ENCODE data around the gene GPC6.

- TF ChIP-seq CTCF (IDR thresholded peaks at IDR 0.05; ENCODE audit: insufficient read depth, low read length) = no peak
- no peak for TF ChIP-seq POLR2AphosphoS5 (IDR thresholded peaks at IDR 0.05; ENCODE audit: low read depth)
- TF ChIP-seq GABPA (IDR thresholded peaks at IDR 0.05; ENCODE audit: low read depth) = no peak
These were observed 988.4 kb downstream of the GPC6 start for GRCh38 chr13:94214975-94215374.

Measured in HL-60 (cell line).